Breast epithelium (tissue), 4 donors: Measurements from ENCODE around the gene MRPS12. TPM values are rescaled to one million over a fixed set of nuclear protein-coding genes. Genes with fewer than 3 reads are reported as not detected.

ENCODE experiments used
- DNase-seq, 2 donors: peaks; one replicate each; pipeline ENCODE4 v3.0.0-alpha.2; 2019; ENCODE audit warnings: low spot score in 2 of 2
- H3K27ac ChIP-seq, 2 donors: fragments of 200-600 bp; sonication (generic) in 1 of 2; one replicate each; pipeline ENCODE4 v1.5.1; 2016 to 2019; ENCODE audit warnings: mild to moderate bottlenecking in 1 of 2
- H3K27me3 ChIP-seq, 2 donors: fragments of 200-600 bp; sonication (generic) in 1 of 2; one replicate each; pipeline versions ENCODE4 v1.5.1 to v1.6.0; 2017 to 2019; ENCODE audit warnings: control low read depth in 1 of 2, mild to moderate bottlenecking in 1 of 2
- H3K36me3 ChIP-seq: fragments of 200-600 bp; one replicate; pipeline ENCODE4 v1.5.1; 2019
- H3K4me1 ChIP-seq, 2 donors: fragments of 200-600 bp; sonication (generic); one replicate each; pipeline ENCODE4 v1.5.1; 2016 to 2019; ENCODE audit warnings: control low read depth in 1 of 2
- H3K4me3 ChIP-seq, 3 donors: fragments of 200-600 bp; sonication (generic); 1 replicate in 2 of 3; 2 replicates in 1 of 3; pipeline ENCODE4 v1.5.1; 2016 to 2019; ENCODE audit warnings: mild to moderate bottlenecking in 3 of 3, moderate library complexity in 2 of 3
- H3K9me3 ChIP-seq, 2 donors: fragments of 200-600 bp; sonication (generic) in 1 of 2; one replicate each; pipeline ENCODE4 v1.5.1; 2016 to 2019; ENCODE audit warnings: control low read depth in 1 of 2
- POLR2A ChIP-seq: fragments of 450-650 bp; IDR thresholded peaks from one replicate; pipeline ENCODE4 v1.6.1; 2016; ENCODE audit warnings: antibody characterized with exemption, mild to moderate bottlenecking, moderate library complexity
- POLR2AphosphoS5 ChIP-seq, 3 donors: sonication (generic); formaldehyde crosslinking; IDR thresholded peaks; one replicate each; pipeline ENCODE4 v1.6.1; 2017; ENCODE audit warnings: antibody characterized with exemption in 3 of 3
- intact Hi-C: fragments of 100-400 bp; cut with DNase I; formaldehyde crosslinking; loops from one replicate; pipeline ENCODE4 v1.15.1; 2023; ENCODE audit warnings: low total_unique reads
- total RNA-seq, 3 donors: library from RNA; depleted of rRNA; stranded (reverse); fragments of >200 nt; gene quantifications; one replicate each; pipeline ENCODE4 v1.1.0, GENCODE V29; 2016
- TF ChIP-seq, protein P1 (sequence below), 3 donors: fragments of 450-650 bp; IDR thresholded peaks; one replicate each; pipeline ENCODE4 v1.5.1; 2016 to 2017; ENCODE audit warnings: antibody characterized with exemption in 3 of 3, mild to moderate bottlenecking in 3 of 3, moderate library complexity in 3 of 3

Gene MRPS12
- total RNA-seq, 3 donors from 2014 or later: 27.5 to 41.0 (median 29.3) TPM

- H3K27ac ChIP-seq: no peak overlapping the region
- no peak for TF ChIP-seq POLR2A
- TF ChIP-seq POLR2AphosphoS5 (IDR thresholded peaks at IDR 0.05): no peak
- TF ChIP-seq, protein P1, sequence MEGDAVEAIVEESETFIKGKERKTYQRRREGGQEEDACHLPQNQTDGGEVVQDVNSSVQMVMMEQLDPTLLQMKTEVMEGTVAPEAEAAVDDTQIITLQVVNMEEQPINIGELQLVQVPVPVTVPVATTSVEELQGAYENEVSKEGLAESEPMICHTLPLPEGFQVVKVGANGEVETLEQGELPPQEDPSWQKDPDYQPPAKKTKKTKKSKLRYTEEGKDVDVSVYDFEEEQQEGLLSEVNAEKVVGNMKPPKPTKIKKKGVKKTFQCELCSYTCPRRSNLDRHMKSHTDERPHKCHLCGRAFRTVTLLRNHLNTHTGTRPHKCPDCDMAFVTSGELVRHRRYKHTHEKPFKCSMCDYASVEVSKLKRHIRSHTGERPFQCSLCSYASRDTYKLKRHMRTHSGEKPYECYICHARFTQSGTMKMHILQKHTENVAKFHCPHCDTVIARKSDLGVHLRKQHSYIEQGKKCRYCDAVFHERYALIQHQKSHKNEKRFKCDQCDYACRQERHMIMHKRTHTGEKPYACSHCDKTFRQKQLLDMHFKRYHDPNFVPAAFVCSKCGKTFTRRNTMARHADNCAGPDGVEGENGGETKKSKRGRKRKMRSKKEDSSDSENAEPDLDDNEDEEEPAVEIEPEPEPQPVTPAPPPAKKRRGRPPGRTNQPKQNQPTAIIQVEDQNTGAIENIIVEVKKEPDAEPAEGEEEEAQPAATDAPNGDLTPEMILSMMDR (IDR thresholded peaks at IDR 0.05): no peak
- H3K4me3 ChIP-seq: no peak overlapping the region
- no peaks in the 10 kb centered on the region for H3K4me1 ChIP-seq
- H3K27me3 ChIP-seq: no peaks in the 10 kb centered on the region
- no peaks in the 10 kb centered on the region for H3K9me3 ChIP-seq
- intact Hi-C loops: no loop called here
- H3K36me3 ChIP-seq: no peaks in the 10 kb centered on the region
- DNase-seq: no peak
Observed at GRCh38 chr19:38919837-38920601, 10.7 kb upstream of the MRPS12 start.

DNA sequence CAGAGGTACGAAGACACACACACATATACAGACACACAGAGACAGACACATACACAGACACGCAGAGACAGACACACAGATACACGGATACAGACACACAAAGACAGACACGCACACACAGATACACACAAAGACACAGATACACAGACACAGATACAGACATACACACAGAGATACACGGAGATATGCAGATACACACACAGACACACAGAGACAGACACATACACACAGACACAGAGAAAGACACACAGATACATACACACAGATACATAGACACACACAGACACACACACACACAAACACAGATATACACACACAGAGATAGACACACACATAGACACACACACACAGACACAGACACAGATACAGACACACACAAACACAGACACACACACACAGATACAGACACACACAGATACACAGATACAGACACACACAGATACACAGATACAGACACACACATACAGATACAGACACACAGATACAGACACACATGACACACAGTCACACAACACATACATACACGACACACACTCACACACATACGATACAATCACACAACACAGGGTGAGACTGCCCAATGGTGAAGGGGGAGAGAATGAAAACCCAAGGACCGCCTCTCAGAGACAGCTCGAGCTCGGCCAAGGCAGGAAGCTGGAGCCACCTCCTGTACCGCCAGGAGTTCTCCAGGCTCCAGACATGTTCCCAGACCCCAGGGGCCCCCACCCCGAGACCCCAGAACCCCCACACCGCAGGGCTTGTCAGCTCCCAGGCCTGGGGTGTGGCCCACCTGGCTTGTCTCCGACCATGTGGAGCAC, 9.9 kb upstream of the MRPS12 start:
- no peak for DNase-seq
- Histone ChIP-seq H3K4me3 (no peak overlapping the region), H3K4me1 (no peaks in the 10 kb centered on the region), H3K36me3 (no peaks in the 10 kb centered on the region), H3K9me3 (no peaks in the 10 kb centered on the region), H3K27me3 (no peaks in the 10 kb centered on the region), H3K27ac (no peak overlapping the region)
- TF ChIP-seq, protein P1 (IDR thresholded peaks at IDR 0.05): no peak
- TF ChIP-seq POLR2AphosphoS5 (IDR thresholded peaks at IDR 0.05): no peak
- no peak for TF ChIP-seq POLR2A
- intact Hi-C loops: no loop called here

- no peaks in the 10 kb centered on the region for H3K36me3 ChIP-seq
- intact Hi-C loops: no loop called here
Observed at GRCh38 chr19:38921420-38922274, 9.1 kb upstream of the MRPS12 start.

DNA sequence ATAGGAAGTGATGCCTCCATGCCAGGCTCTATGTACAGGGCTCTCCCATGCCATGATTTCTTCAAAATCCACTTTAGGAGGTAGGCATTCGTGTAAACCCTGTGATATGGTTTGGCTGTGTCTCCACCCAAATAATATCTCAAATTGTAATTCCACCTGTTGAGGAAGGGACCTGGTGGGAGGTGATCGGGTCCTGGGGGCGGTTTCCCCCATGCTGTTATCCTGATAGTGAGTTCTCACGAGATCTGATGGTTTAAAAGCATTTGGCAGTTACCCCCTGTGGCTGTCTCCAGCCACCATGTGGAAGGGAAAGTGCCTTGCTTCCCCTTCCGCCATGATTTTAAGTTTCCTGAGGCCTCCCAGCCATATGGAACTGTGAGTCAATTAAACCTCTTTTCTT, 8.3 kb upstream of the MRPS12 start:
- no peak for TF ChIP-seq POLR2AphosphoS5 (IDR thresholded peaks at IDR 0.05)
- TF ChIP-seq, protein P1 (IDR thresholded peaks at IDR 0.05): no peak
- no peak for TF ChIP-seq POLR2A
- intact Hi-C loops: no loop called here
- no peaks in the 10 kb centered on the region for H3K4me1 ChIP-seq
- H3K27me3 ChIP-seq: no peaks in the 10 kb centered on the region
- H3K4me3 ChIP-seq: no peak overlapping the region
- no peaks in the 10 kb centered on the region for H3K9me3 ChIP-seq
- no peak overlapping the region for H3K27ac ChIP-seq
- no peaks in the 10 kb centered on the region for H3K36me3 ChIP-seq
- DNase-seq: no peak

More at GRCh38 chr19:38921420-38922274, 9.1 kb upstream of the MRPS12 start:
- Histone ChIP-seq H3K27ac (no peak overlapping the region), H3K4me1 (no peaks in the 10 kb centered on the region), H3K9me3 (no peaks in the 10 kb centered on the region), H3K27me3 (no peaks in the 10 kb centered on the region), H3K4me3 (no peak overlapping the region)
- TF ChIP-seq, protein P1 (IDR thresholded peaks at IDR 0.05): no peak
- no peak for TF ChIP-seq POLR2AphosphoS5 (IDR thresholded peaks at IDR 0.05)
- no peak for TF ChIP-seq POLR2A
- no peak for DNase-seq
